ENCODE measurements around the gene BCL2L12.

DNA sequence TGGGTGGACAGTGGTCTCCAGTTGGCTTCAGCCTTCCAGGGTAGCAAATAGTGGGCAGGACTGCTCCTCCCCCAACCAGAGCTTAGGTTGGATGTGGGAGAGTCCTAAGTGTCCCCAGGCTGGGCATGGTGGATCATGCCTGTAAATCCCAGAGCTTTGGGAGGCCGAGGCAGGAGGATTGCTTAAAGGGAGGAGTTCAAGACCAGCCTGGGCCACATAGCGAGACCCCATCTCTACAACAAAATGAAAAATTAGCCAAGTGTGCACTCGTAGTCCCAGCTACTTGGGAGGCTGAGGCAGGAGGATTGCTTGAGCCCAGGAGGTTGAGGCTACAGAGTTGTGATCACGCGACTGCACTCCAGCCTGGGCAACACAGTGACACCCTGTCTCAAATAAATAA lies 33.2 kb upstream of the BCL2L12 start:
- TF ChIP-seq, protein P1, sequence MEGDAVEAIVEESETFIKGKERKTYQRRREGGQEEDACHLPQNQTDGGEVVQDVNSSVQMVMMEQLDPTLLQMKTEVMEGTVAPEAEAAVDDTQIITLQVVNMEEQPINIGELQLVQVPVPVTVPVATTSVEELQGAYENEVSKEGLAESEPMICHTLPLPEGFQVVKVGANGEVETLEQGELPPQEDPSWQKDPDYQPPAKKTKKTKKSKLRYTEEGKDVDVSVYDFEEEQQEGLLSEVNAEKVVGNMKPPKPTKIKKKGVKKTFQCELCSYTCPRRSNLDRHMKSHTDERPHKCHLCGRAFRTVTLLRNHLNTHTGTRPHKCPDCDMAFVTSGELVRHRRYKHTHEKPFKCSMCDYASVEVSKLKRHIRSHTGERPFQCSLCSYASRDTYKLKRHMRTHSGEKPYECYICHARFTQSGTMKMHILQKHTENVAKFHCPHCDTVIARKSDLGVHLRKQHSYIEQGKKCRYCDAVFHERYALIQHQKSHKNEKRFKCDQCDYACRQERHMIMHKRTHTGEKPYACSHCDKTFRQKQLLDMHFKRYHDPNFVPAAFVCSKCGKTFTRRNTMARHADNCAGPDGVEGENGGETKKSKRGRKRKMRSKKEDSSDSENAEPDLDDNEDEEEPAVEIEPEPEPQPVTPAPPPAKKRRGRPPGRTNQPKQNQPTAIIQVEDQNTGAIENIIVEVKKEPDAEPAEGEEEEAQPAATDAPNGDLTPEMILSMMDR (IDR thresholded peaks at IDR 0.05): no peak
- TF ChIP-seq POLR2A (IDR thresholded peaks at IDR 0.05): no peak
- no peak for TF ChIP-seq POLR2AphosphoS5 (IDR thresholded peaks at IDR 0.05)

Measured in upper lobe of left lung (tissue), 4 donors.